HG03097 (cell line): ENCODE measurements around the gene MAPK8IP1.
A peak's percentile ranks its signal among the peaks of the same experiment; 100 is the strongest.

Experiments
- ATAC-seq: cut with Tn5 transposase; IDR thresholded peaks from one replicate; pipeline ENCODE4 v1.9.1; 2021; ENCODE audit not compliant: unreplicated experiment, low FRiP score

MAPK8IP1 gene

GRCh38 chr11:45922425-45923082 is 37.1 kb downstream of the MAPK8IP1 start, which contains the start of gene LARGE2:
TSS of gene LARGE2 (plus strand) at chr11:45922656. CDS start at chr11:45922883, 227 bp downstream.
- no peak for ATAC-seq

DNA sequence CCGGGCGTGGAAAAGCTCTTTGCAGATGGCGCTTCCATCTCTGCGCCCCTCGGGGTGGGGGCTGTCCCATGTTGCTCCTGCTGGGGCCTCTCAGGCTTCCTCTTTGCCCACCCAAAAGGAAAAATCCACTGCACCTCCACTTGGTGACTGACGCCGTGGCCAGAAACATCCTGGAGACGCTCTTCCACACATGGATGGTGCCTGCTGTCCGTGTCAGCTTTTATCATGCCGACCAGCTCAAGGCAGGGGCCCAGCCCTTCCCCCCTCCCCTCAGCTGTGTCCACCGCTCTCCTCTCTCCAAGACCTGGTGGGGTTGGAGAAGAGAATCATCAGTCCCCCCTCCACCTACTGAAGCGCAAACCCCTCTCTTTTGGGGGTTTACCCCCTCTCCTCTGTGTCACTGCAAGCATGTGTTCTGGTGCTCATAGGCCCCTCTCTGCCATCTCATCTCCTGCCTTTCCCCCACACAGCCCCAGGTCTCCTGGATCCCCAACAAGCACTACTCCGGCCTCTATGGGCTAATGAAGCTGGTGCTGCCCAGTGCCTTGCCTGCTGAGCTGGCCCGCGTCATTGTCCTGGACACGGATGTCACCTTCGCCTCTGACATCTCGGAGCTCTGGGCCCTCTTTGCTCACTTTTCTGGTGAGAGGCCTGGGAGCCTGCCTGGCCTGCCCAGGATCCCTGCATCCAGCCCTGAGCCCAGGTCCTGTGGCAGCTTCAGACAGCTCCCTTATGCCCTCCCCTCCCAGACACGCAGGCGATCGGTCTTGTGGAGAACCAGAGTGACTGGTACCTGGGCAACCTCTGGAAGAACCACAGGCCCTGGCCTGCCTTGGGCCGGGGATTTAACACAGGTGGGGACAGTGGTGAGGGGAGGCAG is 38.8 kb downstream of the MAPK8IP1 start:
- ATAC-seq = no peak

DNA sequence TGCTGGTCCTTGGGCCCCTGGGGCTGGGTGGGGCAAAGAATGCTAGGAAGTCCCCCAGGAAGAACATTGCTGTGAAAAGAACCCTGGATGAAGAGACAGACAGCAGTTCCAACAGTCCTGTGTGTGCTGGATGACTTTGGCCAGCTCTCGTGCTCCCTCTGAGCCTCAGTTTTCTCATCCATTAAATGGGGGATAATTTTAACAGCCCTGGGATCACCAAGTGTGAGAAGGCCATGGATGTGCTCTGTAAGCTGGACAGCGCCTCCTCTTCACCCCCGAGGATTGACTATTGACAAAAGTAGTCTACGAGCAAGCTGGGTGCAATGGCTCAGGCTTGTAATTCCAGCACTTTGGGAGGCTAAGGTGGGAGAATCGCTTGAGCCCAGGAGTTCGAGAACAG is 39.5 kb downstream of the MAPK8IP1 start:
- ATAC-seq = no peak

- no peak for ATAC-seq
These were observed 40.1 kb downstream of the MAPK8IP1 start for GRCh38 chr11:45925550-45925949.

GRCh38 chr11:45926001-45926401 is 40.5 kb downstream of the MAPK8IP1 start:
- no peak for ATAC-seq

DNA sequence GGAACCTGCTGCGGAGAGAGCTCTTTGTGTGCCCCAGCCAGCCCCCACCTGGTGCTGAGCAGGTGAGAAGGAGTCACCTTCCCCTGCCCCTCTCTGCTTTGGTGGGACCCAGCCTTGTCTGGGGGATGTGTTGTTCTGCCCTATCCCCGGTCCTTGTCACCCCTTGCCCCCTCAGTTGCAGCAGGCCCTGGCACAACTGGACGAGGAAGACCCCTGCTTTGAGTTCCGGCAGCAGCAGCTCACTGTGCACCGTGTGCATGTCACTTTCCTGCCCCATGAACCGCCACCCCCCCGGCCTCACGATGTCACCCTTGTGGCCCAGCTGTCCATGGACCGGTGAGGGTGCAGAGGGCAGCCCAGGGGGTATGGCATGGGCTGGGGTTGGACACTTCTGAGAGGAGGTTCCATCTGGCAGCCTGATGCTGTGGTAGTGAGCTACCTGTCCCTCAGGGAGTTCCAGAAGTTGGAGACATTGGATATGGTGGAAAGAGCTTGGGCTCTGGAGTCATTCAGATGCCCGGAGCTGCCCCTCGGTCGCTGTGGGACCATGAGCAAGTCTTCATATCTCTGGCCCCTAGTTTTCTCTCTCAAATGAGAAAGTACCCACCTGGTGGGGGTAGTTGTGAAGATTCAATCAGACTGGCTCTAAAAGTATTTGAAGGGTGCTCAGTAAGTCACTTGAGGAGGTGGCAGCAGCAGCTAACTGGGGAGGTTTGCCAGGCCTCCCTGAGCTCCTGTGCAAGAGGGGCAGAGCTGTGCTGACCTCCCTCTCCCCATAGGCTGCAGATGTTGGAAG is 41.3 kb downstream of the MAPK8IP1 start:
- ATAC-seq = no peak

DNA sequence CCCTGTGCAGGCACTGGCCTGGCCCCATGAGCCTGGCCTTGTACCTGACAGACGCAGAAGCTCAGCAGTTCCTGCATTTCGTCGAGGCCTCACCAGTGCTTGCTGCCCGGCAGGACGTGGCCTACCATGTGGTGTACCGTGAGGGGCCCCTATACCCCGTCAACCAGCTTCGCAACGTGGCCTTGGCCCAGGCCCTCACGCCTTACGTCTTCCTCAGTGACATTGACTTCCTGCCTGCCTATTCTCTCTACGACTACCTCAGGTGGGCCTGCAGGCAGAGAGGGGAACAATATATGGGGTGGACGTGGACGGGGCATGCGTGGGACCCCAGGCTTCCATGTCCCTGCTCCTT is 41.9 kb downstream of the MAPK8IP1 start:
- no peak for ATAC-seq

GRCh38 chr11:45927684-45928413 is 42.4 kb downstream of the MAPK8IP1 start:
- no peak for ATAC-seq

DNA sequence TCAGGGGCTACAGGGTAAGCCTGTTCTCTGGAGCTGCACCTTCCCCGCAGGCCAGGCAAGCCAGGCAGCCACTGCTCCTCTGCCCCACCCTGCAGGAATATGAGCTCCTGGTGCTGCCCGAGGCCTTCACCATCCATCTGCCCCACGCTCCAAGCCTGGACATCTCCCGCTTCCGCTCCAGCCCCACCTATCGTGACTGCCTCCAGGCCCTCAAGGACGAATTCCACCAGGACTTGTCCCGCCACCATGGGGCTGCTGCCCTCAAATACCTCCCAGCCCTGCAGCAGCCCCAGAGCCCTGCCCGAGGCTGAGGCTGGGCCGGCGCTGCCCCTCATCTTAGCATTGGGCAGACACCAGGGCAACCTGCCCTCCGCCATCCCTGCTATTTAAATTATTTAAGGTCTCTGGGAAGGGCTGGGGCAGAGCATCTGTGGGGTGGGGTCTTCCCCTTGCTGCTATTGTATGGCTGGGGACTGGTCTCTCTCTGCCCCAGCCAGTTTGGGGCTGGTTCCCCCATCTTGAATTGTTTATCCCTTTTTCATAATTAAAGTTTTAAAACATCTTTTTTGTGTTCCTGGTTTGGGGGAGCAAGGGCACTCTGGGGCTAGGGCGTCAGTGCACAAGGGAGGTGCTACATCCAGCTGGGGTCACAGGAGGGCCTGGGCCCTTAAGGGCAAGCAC is 43.2 kb downstream of the MAPK8IP1 start:
- ATAC-seq = no peak

DNA sequence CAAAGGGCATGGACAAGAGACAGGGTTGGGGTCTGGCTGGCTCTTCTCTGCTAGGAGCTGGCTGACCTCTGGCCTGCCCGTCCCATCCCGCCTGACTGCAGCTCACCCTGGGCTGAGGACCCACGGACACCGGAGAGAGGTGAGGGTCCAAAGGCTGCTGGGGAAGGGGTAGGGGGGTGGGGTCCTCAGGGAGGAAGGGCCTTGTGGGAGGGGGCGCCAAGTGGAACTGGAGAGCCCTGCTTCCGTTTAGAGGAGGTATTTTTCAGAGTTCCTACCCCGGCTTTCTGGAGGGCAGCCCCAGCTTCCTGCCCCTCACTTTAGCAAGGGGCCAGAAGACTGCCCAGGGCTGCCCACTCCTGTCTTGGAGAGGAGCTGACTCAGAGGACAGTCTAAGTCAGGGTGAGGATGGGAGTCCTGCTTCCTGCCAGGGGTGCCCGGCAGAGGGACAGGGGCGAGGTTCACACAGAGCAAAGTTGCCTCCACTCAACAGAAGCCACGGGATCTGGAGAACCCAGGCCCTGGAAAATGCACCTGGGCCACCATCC is 44.1 kb downstream of the MAPK8IP1 start:
- peak; percentile 22 for ATAC-seq

- peak; percentile 86 for ATAC-seq
These were observed 44.8 kb downstream of the MAPK8IP1 start for GRCh38 chr11:45930031-45930794.

DNA sequence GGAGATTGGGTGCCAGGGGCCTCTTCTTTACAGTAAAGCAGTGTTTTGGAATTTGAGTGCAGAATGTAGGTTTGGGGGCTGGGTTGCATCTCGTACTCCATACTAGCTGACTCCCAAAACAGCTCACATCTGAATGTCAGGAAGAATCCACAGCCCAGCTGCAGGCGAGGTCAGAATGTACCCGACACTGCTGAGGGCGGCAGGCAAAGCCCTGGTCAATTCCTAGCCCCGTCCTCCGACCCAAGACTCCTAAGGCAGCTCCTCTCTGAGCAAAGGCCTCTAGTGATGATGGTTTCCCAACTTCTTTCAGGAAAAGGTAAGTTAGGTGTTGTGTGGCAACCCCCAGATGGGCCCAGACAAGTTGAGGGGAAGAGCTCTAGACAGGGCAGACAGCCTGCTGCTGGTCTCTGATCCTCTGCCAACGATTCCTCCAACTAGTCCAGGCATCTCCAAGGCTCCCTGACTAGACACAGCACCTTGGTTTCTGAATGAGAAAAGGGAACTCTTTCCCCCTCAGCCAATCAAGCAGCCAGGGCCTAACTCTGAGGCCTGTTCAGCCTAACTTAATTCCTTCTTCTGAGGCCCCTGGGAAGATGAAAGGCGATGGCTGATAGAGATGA is 45.6 kb downstream of the MAPK8IP1 start:
- ATAC-seq = no peak

DNA sequence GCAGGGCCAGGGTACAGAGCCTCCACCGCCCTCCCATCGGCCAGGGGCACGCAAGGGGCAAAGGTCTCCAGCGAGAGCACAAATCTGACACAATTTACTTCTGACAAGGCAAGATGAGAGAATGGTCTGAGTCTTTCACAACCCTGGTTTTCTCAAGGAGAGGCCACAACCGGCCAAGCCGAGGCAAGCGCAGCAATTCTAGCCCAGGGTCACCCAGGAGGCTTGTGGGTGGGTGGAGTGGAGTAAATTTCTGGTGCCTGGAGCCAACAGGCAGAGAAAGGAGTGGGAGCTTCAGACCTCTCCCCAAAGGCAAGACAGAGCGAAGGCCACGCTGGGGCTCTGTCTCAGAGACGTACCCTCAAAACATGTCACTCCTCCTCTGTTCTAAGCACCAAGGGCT is 46.3 kb downstream of the MAPK8IP1 start:
- no peak for ATAC-seq

GRCh38 chr11:45932217-45932616 is 46.8 kb downstream of the MAPK8IP1 start:
- ATAC-seq = no peak

GRCh38 chr11:45933131-45933831 is 47.8 kb downstream of the MAPK8IP1 start:
- ATAC-seq = no peak

DNA sequence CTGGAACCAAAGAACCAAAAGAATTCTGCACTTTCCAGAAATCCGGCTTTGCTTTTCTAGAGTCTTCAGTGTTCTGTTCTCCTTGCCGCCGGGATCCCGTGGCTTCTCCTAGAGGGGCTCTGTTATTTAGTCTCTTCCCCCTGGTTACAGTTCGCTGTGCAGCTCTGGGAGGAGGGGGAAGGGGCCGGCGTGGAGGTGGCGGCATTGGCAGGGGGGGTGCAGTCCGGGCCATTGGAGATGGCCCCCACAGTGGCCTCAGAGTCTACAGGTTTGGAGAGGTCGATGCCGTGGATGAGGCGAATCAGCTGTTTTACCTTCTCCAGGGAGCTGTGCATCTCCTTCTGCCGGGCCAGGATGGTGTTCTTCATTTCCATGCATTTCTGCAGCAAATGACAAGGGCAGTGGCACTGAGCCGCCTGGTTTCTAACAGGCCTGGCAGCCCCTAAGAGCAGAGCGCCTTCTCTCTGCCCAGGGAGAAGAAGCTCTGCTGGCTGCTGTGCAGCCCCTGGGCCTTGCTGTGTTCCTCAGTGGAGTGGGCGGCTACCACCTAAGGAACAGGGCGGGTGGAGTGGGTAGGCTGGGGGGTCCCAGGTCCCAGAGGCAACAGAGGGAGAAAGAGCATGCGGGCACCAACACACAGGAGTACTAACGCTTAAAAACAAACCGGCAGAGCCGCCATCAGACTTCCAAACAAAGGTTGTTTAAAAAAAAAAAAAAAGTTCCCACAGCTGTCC is 48.6 kb downstream of the MAPK8IP1 start:
- ATAC-seq = no peak

GRCh38 chr11:45934580-45935318 is 49.3 kb downstream of the MAPK8IP1 start:
- ATAC-seq = no peak
